Measurements from ENCODE around the gene MGAT4B. TPM values are rescaled to one million over a fixed set of nuclear protein-coding genes. Genes with fewer than 3 reads are reported as not detected.
A peak's percentile ranks its signal among the peaks of the same experiment; 100 is the strongest.

The MGAT4B gene
- total and polyA plus RNA-seq, 4 experiments from 2014 or later: 8.3 to 121 (median 71.5) TPM

DNA sequence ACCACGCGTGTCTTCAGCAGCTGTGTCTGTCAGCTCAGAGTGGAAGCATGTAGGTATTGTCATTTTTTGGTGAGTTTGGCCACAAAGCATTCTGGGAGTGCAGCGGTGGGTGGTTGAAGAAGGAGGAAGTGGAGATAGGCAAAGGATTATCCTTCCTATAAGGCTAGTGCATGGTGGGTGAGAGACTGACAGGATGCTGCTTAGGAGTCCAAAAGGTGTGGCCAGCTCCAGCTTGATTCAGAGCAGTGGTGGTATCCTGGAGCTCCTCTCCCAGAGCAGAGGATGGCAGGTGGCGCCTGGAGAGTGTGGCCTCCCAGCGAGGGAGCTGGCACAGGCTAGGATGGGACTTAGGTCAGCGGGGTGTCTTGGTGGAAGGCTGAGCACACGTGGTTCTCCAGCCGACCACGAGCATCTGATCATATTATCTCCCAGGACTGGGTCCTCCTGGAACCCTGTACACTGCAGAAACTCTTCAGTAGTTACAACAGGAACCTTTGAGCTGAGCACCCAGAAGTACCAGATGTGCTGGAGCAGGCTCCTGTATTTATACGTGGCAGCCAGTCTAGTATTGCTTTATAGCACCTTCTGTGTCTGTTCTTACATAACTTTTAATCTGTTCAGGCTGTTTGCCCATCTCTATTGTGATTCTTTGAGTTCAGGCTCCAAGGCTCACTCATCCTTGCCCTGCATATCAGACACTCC is 44.4 kb downstream of the MGAT4B start:
- ChIA-PET CTCF (ENCODE audit: partially characterized antibody) (interaction anchor here (0.7 to 5.7 kb wide), 26 partner anchors 8 to 328 kb away, joined by 3 to 53 read pairs (median 5); partner anchors contain the start of genes LTC4S, MAML1 and TBC1D9B), POLR2A (ENCODE audit: partially characterized antibody) (interaction anchor here (1.0 to 3.3 kb wide), 10 partner anchors 7 to 138 kb away, joined by 3 to 18 read pairs (median 6); partner anchors contain the start of genes HNRNPH1, LTC4S and MAML1)
- Mint-ChIP-seq H3K4me3 (peak overlapping the region in 4 of 8 donors; percentile 1 to 57 (median 16)), H3K36me3 (peaks cover 16 to 25% of the 10 kb centered on the region in 2 donors), H3K27me3 (no peaks in the 10 kb centered on the region), H3K27ac (peak overlapping the region; percentile 49 to 91 (median 84)), H3K9me3 (no peaks in the 10 kb centered on the region), H3K4me1 (peaks cover 35 to 70% (median 49%) of the 10 kb centered on the region in 4 donors)
- intact Hi-C loops (cut with micrococcal nuclease): no loop called here
- Histone ChIP-seq H3K27me3 (ENCODE audit: insufficient read depth, low read length) (no peaks in the 10 kb centered on the region), H3K9me3 (ENCODE audit: control insufficient read depth in 1 of 2, low read length in 2 of 2) (no peaks in the 10 kb centered on the region), H3K27ac (ENCODE audit: low read depth, low read length) (peak overlapping the region; percentile 16), H3K36me3 (ENCODE audit: insufficient read depth, low read length) (peaks cover 21% of the 10 kb centered on the region), H3K4me1 (ENCODE audit: insufficient read depth, low read length) (peaks cover 56% of the 10 kb centered on the region), H3K4me3 (ENCODE audit: low read length in 2 of 2) (no peak overlapping the region)
- peak; percentile 23 to 55 (median 43) for DNase-seq

DNA sequence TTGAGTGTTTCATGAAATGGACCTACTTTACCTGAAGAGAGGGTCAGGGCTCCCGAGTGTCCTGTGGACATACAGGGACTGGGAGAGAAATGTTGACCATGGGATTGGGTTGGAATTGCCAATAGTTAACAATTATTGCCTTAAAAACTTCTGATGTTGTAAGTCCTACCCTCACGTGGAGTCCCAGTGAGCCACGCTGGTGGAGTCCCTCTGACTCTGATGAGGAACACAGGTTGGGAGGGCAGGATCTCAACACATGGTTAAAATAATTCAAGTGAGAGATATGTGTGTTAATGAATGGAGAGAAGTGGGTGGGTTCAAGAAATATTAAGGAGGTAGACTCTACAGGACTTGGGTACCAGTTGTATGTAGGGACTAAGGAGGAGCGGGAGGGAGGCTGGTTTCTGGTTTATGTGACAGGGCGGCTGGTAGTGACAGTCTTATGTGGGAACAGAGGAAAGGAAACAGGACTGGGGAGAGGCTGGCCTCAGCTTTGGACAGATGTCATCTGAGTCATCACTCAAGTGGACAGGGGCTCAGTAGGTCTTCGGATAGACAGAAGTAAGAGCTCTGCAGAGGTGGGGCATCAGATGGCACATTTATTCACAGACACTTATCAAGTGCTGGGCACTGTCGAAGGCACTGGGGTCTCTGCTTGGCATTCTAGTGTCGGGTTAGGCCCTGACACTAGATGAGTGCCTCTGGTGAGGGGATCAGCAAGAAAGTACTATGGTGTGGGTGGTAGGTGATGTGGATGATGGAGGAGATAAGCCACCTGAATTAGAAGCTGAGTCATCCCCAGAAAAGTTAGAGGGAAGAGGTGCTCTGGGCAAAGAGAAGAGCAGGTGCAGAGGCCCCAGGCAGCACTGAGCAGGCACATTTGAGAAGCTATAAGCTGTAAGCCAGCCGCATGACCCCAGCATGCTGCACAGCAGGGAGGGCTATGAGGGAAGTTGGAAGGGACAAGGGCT is 46.8 kb downstream of the MGAT4B start:
- Histone ChIP-seq H3K27me3 (ENCODE audit: insufficient read depth, low read length) (no peaks in the 10 kb centered on the region), H3K4me3 (ENCODE audit: low read length in 2 of 2) (no peak overlapping the region), H3K36me3 (ENCODE audit: insufficient read depth, low read length) (no peaks in the 10 kb centered on the region), H3K27ac (ENCODE audit: low read depth, low read length) (no peak overlapping the region), H3K9me3 (ENCODE audit: control insufficient read depth in 1 of 2, low read length in 2 of 2) (no peaks in the 10 kb centered on the region), H3K4me1 (ENCODE audit: insufficient read depth, low read length) (peaks cover 68% of the 10 kb centered on the region)
- intact Hi-C loops (cut with micrococcal nuclease): no loop called here
- Mint-ChIP-seq H3K4me3 (peak overlapping the region in 3 of 8 donors; percentile 20 to 58 (median 47)), H3K27ac (peak overlapping the region; percentile 65 to 92 (median 80)), H3K36me3 (peaks cover 0 to 8% of the 10 kb centered on the region in 2 donors), H3K4me1 (peaks cover 47 to 79% (median 61%) of the 10 kb centered on the region in 4 donors), H3K9me3 (no peaks in the 10 kb centered on the region), H3K27me3 (no peaks in the 10 kb centered on the region)
- no peak for DNase-seq
- CTCF ChIA-PET (ENCODE audit: partially characterized antibody): interaction anchor here (1.2 to 5.7 kb wide), 4 partner anchors 8 to 42 kb away, joined by 3 to 53 read pairs (median 6); partner anchors contain the start of gene LTC4S
- POLR2A ChIA-PET (ENCODE audit: partially characterized antibody): interaction anchor here (0.6 kb wide), 1 partner anchor 57 kb away, joined by 4 read pairs; no protein-coding TSS in a partner anchor

DNA sequence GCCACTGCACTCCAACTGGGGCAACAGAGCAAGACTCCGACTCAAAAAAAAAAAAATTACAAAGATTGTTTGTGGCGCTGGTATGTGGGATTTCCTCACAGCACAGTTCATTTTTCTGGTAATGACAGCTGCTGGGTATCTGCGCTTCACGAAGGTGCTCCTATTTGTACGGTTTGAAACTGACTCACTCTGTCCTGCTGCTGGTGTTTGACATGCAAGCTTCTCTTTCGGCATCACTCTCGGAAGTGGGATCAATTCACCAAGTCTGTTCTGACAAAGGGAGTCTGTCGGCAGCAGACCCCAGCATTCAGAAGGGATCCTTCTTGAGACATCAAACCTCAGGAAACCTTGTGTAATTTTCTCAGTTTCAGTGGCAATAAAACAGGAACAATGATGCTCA is 47.7 kb downstream of the MGAT4B start:
- H3K27me3 Mint-ChIP-seq: no peaks in the 10 kb centered on the region
- POLR2A ChIA-PET (ENCODE audit: partially characterized antibody): interaction anchor here (0.6 kb wide), 1 partner anchor 58 kb away, joined by 4 read pairs; no protein-coding TSS in a partner anchor
- no peaks in the 10 kb centered on the region for H3K9me3 Mint-ChIP-seq
- no peaks in the 10 kb centered on the region for H3K9me3 ChIP-seq (ENCODE audit: control insufficient read depth in 1 of 2, low read length in 2 of 2)
- H3K4me3 ChIP-seq (ENCODE audit: low read length in 2 of 2): no peak overlapping the region
- no peak overlapping the region for H3K4me3 Mint-ChIP-seq
- DNase-seq: no peak
- CTCF ChIA-PET (ENCODE audit: partially characterized antibody): interaction anchor here (1.2 to 1.3 kb wide), 3 partner anchors 8 to 22 kb away, joined by 3 read pairs; no protein-coding TSS in a partner anchor
- H3K27me3 ChIP-seq (ENCODE audit: insufficient read depth, low read length): no peaks in the 10 kb centered on the region
- intact Hi-C loops (cut with micrococcal nuclease): no loop called here
- peak overlapping the region in 6 of 7 donors; percentile 66 to 90 (median 77) for H3K27ac Mint-ChIP-seq
- H3K27ac ChIP-seq (ENCODE audit: low read depth, low read length): no peak overlapping the region
- H3K36me3 Mint-ChIP-seq: peaks cover 0 to 9% of the 10 kb centered on the region in 2 donors
- peaks cover 77% of the 10 kb centered on the region for H3K4me1 ChIP-seq (ENCODE audit: insufficient read depth, low read length)
- no peaks in the 10 kb centered on the region for H3K36me3 ChIP-seq (ENCODE audit: insufficient read depth, low read length)
- H3K4me1 Mint-ChIP-seq: peaks cover 53 to 85% (median 67%) of the 10 kb centered on the region in 4 donors

DNA sequence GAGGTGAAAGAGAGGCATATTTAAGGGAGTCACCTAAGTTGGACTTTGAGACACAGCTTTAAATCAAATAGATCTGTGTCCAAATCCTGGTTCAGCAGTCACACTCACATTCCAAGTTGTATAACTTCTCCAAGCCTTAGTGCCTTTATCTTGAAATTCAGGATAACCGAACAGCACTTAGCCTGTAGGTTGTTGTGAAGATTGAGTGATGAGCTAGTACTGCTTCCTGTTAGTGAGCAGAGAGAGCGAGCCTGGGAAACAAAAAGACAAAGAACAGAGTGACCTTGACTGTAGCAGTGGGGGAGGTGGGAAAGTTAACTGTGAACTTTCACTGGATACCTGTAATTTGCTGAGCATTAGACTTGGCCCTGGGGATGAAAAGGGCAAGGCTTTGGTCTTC is 51.6 kb downstream of the MGAT4B start:
- Mint-ChIP-seq H3K4me3 (peak overlapping the region in 3 of 8 donors; percentile 6 to 45 (median 39)), H3K36me3 (peaks cover 9% of the 10 kb centered on the region in 2 donors), H3K27ac (peak overlapping the region in 6 of 7 donors; percentile 16 to 84 (median 59)), H3K27me3 (no peaks in the 10 kb centered on the region), H3K4me1 (peaks cover 41 to 69% (median 51%) of the 10 kb centered on the region in 4 donors), H3K9me3 (no peaks in the 10 kb centered on the region)
- no peak overlapping the region for H3K4me3 ChIP-seq (ENCODE audit: low read length in 2 of 2)
- peaks cover 50% of the 10 kb centered on the region for H3K4me1 ChIP-seq (ENCODE audit: insufficient read depth, low read length)
- H3K27ac ChIP-seq (ENCODE audit: low read depth, low read length): no peak overlapping the region
- ChIA-PET CTCF (ENCODE audit: partially characterized antibody) (interaction anchor here (1.2 to 1.8 kb wide), 3 partner anchors 8 to 47 kb away, joined by 3 to 10 read pairs (median 5); no protein-coding TSS in a partner anchor), POLR2A (ENCODE audit: partially characterized antibody) (interaction anchor here (0.9 kb wide), 2 partner anchors 8 to 23 kb away, joined by 3 to 6 read pairs; partner anchors contain the start of gene MAML1)
- H3K9me3 ChIP-seq (ENCODE audit: control insufficient read depth in 1 of 2, low read length in 2 of 2): no peaks in the 10 kb centered on the region
- intact Hi-C loops (cut with micrococcal nuclease): no loop called here
- H3K36me3 ChIP-seq (ENCODE audit: insufficient read depth, low read length): no peaks in the 10 kb centered on the region
- no peaks in the 10 kb centered on the region for H3K27me3 ChIP-seq (ENCODE audit: insufficient read depth, low read length)
- no peak for DNase-seq

DNA sequence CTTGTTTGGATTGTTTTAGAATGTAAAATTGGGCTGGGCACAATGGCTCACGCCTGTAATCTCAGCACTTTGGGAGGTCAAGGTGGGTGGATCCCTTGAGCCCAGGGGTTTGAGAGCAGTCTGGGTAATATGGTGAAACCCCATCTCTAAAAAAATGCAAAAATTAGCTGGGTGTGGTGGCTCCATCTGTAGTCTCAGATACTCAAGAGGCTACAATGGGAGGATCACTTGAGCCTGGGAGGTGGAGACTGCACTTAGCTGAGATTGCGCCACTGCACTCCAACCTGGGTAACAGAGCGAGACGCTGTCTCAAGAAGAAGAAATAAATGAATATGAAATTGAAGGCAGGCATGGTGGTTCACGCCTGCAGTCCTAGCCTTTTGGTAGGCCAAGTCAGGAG is 52.7 kb downstream of the MGAT4B start:
- no peak overlapping the region for H3K27ac ChIP-seq (ENCODE audit: low read depth, low read length)
- CTCF ChIA-PET (ENCODE audit: partially characterized antibody): interaction anchor here (1.8 kb wide), 1 partner anchor 9 kb away, joined by 10 read pairs; no protein-coding TSS in a partner anchor
- intact Hi-C loops (cut with micrococcal nuclease): no loop called here
- POLR2A ChIA-PET (ENCODE audit: partially characterized antibody): no interaction called here
- peaks cover 31 to 68% (median 44%) of the 10 kb centered on the region in 4 donors for H3K4me1 Mint-ChIP-seq
- peaks cover 40% of the 10 kb centered on the region for H3K4me1 ChIP-seq (ENCODE audit: insufficient read depth, low read length)
- H3K36me3 ChIP-seq (ENCODE audit: insufficient read depth, low read length): no peaks in the 10 kb centered on the region
- H3K36me3 Mint-ChIP-seq: peaks cover 10% of the 10 kb centered on the region in 2 donors
- no peak for DNase-seq
- H3K27me3 ChIP-seq (ENCODE audit: insufficient read depth, low read length): no peaks in the 10 kb centered on the region
- H3K4me3 ChIP-seq (ENCODE audit: low read length in 2 of 2): no peak overlapping the region
- H3K27me3 Mint-ChIP-seq: no peaks in the 10 kb centered on the region
- no peaks in the 10 kb centered on the region for H3K9me3 Mint-ChIP-seq
- H3K9me3 ChIP-seq (ENCODE audit: control insufficient read depth in 1 of 2, low read length in 2 of 2): no peaks in the 10 kb centered on the region
- peak overlapping the region in 5 of 7 donors; percentile 45 to 84 (median 68) for H3K27ac Mint-ChIP-seq
- H3K4me3 Mint-ChIP-seq: peak overlapping the region in 2 of 8 donors; percentile 6 to 34

DNA sequence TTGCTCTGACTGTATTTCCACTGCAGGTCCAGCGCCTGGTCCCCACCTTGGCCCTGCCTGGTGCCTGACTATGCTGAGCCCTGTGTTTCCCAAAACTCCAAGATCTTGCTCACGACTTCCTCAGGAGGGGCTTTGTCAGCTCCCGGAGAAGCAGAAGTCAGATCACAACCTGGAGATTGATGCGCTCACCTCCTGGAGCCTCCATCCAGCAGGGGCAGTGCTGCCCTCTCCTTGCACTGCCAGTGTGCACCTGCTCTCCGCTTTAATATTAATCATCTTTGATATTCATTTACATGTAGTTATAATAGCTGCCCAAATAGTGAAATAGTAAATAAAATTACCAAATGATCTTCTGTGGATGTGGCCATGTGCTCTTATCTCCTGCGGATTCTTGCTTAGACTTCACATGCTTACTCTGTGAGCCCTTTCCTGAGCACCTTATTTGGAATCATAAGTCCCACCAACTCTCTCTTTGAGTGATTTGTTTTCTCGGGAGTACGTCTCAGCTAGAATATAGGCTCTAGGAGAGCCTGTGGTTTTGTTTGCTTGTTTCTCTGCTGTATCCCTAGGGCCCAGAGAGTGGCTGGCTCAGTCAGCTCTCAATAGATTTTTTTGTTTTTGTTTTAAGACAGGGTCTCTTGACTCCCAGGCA is 56.7 kb downstream of the MGAT4B start:
- Mint-ChIP-seq H3K27ac (peak overlapping the region in 3 of 7 donors; percentile 41 to 61 (median 45)), H3K9me3 (no peaks in the 10 kb centered on the region), H3K27me3 (no peaks in the 10 kb centered on the region), H3K4me1 (peaks cover 27 to 67% (median 40%) of the 10 kb centered on the region in 4 donors), H3K36me3 (peaks cover 21% of the 10 kb centered on the region in 2 donors), H3K4me3 (no peak overlapping the region)
- Histone ChIP-seq H3K4me3 (ENCODE audit: low read length in 2 of 2) (no peak overlapping the region), H3K27ac (ENCODE audit: low read depth, low read length) (no peak overlapping the region), H3K4me1 (ENCODE audit: insufficient read depth, low read length) (peaks cover 22% of the 10 kb centered on the region), H3K9me3 (ENCODE audit: control insufficient read depth in 1 of 2, low read length in 2 of 2) (no peaks in the 10 kb centered on the region), H3K27me3 (ENCODE audit: insufficient read depth, low read length) (no peaks in the 10 kb centered on the region), H3K36me3 (ENCODE audit: insufficient read depth, low read length) (no peaks in the 10 kb centered on the region)
- intact Hi-C loops (cut with micrococcal nuclease): no loop called here
- no peak for DNase-seq
- ChIA-PET POLR2A (ENCODE audit: partially characterized antibody) (no interaction called here), CTCF (ENCODE audit: partially characterized antibody) (interaction anchor here (1.0 to 3.6 kb wide), 2 partner anchors 13 to 47 kb away, joined by 3 to 13 read pairs; no protein-coding TSS in a partner anchor)

All from CD4-positive, alpha-beta memory T cell (primary cell).